Activated CD8-positive, alpha-beta memory T cell treated with anti-CD3 and anti-CD28 coated beads for 48 hours (primary cell): Measurements from ENCODE around the gene ART5.
"Not testable (repeated sequence)": the region's sequence is repeated elsewhere in the genome, so short reads cannot be mapped to it uniquely, and the experiment has no call there.

Source experiments
- DNase-seq, 3 experiments: peaks; one replicate each; pipeline ENCODE4 v3.0.0-alpha.2; 2020; ENCODE audit warnings: low read depth in 2 of 3, low spot score in 2 of 3

Gene ART5

GRCh38 chr11:3622521-3622920, 19.3 kb downstream of the ART5 start:
- no peak for DNase-seq

DNA sequence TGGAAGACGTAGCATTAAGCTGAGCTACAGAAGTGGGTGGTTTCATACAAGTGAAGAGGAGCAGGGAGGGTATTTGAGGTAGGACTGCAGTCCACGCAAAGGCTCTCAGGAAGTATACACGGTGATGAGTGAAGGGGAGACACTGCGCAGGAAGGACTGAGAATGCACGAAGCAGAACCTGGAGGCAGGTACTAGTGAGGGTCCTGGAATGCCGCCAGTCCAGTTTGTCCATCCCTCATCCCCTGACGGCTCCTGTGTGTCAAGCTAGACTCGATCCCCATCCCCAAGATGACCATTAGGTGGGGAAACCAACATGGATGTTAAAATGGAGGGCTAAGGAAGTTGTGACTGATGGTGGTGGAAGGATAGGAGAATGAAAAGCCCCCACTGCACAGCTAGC, 23.8 kb downstream of the ART5 start:
- no peak for DNase-seq

DNA sequence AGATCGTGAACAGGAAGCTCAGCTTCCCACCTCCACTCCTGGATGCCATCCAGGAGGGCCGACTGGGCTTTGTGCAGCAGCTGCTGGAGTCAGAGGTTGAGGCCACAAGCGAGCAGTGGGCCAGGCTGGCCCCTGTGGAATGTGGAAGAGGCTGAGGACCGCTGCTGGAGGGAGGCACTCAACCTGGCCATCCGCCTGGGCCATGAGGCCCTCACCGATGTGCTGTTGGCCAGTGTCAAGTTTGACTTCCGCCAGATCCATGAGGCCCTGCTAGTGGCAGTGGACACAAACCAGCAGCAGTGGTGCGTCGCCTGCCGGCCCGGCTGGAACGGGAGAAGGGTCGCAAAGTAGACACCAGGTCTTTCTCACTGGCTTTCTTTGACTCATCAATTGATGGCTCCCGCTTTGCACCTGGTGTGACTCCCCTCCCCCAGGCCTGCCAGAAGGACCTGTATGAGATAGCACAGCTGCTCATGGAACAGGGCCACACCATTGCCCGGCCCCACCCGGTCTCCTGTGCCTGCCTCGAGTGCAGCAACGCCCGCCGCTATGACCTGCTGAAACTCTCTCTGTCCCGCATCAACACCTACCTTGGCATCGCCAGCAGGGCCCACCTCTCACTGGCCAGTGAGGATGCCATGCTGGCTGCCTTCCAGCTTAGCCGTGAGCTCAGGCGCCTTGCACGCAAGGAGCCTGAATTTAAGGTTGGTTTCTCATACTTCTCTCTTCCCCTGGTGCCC, 24.9 kb downstream of the ART5 start:
- no peak for DNase-seq

- no peak for DNase-seq
Observed at GRCh38 chr11:3615998-3616397, 25.8 kb downstream of the ART5 start.

DNA sequence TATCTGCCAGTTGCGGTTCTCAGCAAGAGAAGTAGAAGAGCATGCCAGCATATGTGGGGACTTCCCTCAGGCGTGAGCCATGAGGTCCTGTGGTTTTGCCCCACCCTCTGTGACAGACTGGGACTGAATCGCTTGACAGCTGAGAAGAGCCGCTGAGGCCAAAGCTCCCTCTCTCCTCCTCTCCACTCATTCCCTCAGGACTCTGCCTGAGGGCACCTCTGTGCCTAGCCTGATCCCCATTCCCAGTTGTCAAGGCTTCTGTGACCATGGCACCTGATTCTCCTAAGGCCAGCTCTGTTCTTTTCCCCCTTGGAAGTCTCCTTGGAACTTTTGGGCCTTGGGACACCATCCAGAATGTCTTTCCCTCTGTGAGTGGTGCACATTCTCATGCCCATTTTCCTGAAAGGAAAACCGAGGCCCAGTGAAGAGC, 27.0 kb downstream of the ART5 start:
- peak in 2 of 3 experiments; percentile 8 to 30 for DNase-seq

- DNase-seq = no peak
Observed at GRCh38 chr11:3613998-3614741, 27.6 kb downstream of the ART5 start.

- no peak for DNase-seq
Observed at GRCh38 chr11:3611976-3612678, 29.7 kb downstream of the ART5 start.

DNA sequence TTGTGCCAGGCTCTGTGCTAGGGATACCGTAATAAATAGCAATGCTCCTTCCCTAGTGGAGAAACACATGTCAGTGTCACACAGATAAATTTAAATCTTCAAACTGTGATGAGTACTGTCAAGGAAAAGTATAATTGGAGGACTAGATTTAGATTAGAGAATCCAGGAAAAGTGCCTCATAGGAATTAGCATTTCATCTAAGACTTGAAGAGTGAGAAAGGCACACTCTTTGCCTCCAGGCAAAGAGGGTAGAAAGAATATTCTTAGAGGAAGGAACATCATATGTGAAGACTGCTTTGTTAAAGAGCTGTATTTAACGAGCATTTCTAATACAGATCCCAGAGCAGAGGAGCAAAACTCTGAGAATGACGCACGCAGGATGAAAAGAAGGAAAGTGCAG, 30.9 kb downstream of the ART5 start:
- no peak for DNase-seq

DNA sequence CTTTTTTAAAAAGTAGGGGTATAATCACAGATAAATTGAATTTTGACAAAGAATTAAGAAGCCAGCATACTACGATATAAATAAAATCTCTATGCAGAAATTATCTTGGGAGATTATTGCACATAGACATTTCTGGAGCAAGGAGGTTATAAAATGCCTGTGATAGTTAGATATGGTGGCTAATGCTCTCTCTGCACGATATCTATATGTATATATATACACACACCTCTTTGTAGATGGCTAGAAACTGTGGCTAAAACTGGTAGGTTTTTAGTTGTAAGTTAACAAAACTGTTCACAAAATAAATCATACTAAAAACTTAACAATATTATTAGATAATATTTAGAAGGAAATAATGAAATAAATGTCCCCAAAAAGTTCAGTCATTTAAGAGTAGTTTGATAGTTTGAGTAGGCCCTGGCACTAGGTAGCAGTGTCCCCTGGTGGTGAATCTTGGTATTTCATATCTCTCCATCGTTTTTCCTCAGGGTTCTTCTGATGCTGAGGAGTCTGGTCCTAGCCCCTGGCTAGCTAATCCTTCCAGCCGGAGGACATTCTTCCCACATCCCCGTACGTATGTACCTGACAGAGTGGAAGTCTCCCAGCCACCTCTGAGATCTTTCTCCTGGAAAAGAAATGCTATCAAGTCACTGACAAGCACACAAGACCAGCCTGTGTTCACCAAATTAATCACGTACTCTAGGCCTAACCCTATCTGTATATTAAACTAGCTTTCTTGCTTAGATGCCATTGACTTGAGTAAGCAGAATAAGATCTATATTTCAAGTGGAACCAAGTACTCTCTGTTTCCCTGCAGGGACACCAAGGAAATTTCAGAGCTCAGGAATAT, 32.2 kb downstream of the ART5 start:
- peak in 1 of 3 experiments; percentile 14 for DNase-seq

DNA sequence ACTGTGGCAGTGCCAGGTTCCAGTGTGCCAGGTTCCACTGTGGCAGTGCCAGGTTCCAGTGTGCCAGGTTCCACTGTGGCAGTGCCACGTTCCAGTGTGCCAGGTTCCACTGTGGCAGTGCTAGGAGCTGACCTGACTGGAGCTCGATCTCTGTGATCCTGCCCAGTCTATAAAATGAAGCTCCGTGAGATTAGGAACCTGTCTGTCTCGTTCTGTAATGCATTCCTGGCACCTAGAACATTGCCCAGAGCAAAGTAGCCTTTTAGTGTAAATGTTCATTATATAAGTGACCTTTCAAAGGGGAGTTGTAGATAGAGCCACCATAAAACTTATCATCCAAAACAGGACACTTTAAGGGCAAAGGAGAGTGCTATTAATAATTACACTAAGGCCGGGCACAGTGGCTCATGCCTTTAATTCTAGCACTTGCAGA, 36.0 kb downstream of the ART5 start:
- no peak for DNase-seq

GRCh38 chr11:3605283-3605662, 36.5 kb downstream of the ART5 start:
- DNase-seq = no peak

DNA sequence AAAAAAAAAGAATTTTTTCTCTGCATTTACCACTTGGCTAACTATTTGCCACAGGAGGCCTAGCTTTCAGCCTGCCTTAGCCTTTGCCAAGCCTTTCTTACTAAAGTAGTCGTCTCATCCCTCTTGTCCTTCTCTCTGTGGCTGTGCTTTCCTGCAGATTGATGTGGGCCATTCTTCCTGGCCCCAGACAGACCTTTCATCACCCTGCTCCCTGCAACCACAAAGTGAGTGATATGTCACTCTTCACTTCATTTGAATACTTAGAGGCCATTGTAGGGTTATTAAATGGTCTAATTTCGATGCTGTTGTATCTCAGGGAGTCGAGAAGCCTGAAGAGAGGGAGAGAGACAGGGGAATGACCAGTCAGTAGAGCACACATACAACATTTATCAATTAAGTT, 37.6 kb downstream of the ART5 start:
- DNase-seq = no peak

DNA sequence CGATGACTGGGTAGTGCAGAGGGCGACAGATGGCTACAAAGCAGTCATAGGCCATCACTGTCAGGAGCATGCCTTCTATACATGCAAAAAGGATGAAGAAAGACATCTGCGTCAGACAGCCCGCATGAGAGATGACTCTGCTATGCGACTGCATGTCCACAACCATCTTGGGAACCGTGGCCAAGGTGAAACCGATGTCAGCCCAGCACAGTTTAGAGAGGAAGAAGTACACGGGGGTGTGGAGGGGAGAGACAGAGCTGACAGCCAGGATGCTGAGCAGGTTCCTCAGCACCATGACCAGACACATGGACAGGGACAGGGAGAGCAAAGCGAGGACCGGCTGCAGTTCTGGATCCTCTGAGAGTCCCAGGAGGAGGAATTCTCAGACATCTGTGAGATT, 41.6 kb downstream of the ART5 start:
- DNase-seq = not testable (repeated sequence)

GRCh38 chr11:3597743-3598142, 44.0 kb downstream of the ART5 start:
- DNase-seq = not testable (repeated sequence)

- DNase-seq = not testable (repeated sequence)
Observed at GRCh38 chr11:3591326-3591725, 50.5 kb downstream of the ART5 start.

DNA sequence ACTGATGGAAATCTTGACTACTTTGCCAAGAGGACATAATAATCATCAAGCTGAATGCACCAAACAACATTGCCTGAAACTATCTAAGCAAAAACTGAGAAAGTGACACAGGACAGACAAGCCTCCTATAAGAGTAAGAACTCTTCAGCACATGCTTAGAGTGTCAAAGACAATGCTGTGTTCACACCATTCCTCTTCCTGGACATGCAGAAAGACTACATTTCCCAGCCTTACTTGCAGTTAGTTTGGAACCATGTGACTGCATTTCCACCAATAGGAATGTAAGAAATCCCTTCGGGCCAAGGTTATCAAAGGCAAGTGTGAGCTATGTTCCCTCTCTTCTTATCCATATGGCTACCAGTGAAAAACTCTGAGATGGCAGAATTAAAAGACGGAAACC, 51.6 kb downstream of the ART5 start:
- not testable (repeated sequence) for DNase-seq

GRCh38 chr11:3588776-3589175, 53.0 kb downstream of the ART5 start:
- not testable (repeated sequence) for DNase-seq
